HEK293 (cell line): Measurements from ENCODE around the gene RAB7A.

Source experiments
- CTCF ChIA-PET: fragments of 350-600 bp; formaldehyde crosslinking; extraction: SDS; loops from one replicate; lab custom pipeline; 2021; ENCODE audit warnings: antibody characterized with exemption; lab: Yijun Ruan, JAX
- POLR2A ChIA-PET: fragments of 300-600 bp; formaldehyde crosslinking; extraction: SDS; loops from one replicate; lab custom pipeline; 2020; ENCODE audit warnings: antibody characterized with exemption, inconsistent platforms; lab: Yijun Ruan, JAX
- H3K27ac ChIP-seq: fragments of 200-500 bp; sonication (Bioruptor generic); 2 replicates; pipeline ENCODE4 v1.5.1; 2014; ENCODE audit warnings: low read depth, low read length, control low read depth, inconsistent platforms; ENCODE audit errors: extremely low read depth
- H3K36me3 ChIP-seq, 2 experiments: fragments of 200-500 bp in 1 of 2; sonication (Bioruptor generic) in 1 of 2; 1 replicate in 1 of 2; 2 replicates in 1 of 2; pipeline ENCODE4 v1.5.1; 2014 to 2017; ENCODE audit warnings: inconsistent platforms in 2 of 2, low read length in 2 of 2; ENCODE audit not compliant: control insufficient read depth in 2 of 2, insufficient read depth in 1 of 2
- H3K4me1 ChIP-seq: fragments of 200-500 bp; sonication (Bioruptor generic); 2 replicates; pipeline ENCODE4 v1.5.1; 2014; ENCODE audit warnings: mild to moderate bottlenecking, low read length, inconsistent platforms; ENCODE audit not compliant: control insufficient read depth, insufficient read depth
- H3K4me3 ChIP-seq: 2 replicates; pipeline ENCODE4 v1.5.1; 2011; ENCODE audit warnings: low read depth, mild to moderate bottlenecking, control low read depth, low read length, moderate library complexity
- H3K9me3 ChIP-seq: fragments of 200-500 bp; sonication (Bioruptor generic); 2 replicates; pipeline ENCODE4 v1.5.1; 2014; ENCODE audit warnings: low read depth, low read length, inconsistent platforms; ENCODE audit not compliant: control insufficient read depth, insufficient read depth
- MYNN ChIP-seq: fragments of 450-650 bp; formaldehyde crosslinking; IDR thresholded peaks from 2 replicates; pipeline ENCODE4 v1.5.1; 2016; ENCODE audit warnings: missing biosample characterization, missing genetic modification characterization, borderline replicate concordance
- MZF1 ChIP-seq: fragments of 450-650 bp; formaldehyde crosslinking; IDR thresholded peaks from 2 replicates; pipeline ENCODE4 v1.5.1; 2017; ENCODE audit warnings: missing biosample characterization, missing genetic modification characterization, borderline replicate concordance
- REPIN1 ChIP-seq: fragments of 450-650 bp; formaldehyde crosslinking; IDR thresholded peaks from 2 replicates; pipeline ENCODE4 v1.5.1; 2017; ENCODE audit warnings: missing biosample characterization, missing genetic modification characterization, low read depth
- SCRT1 ChIP-seq: fragments of 450-650 bp; formaldehyde crosslinking; IDR thresholded peaks from 2 replicates; pipeline ENCODE4 v1.5.1; 2016; ENCODE audit warnings: missing biosample characterization, missing genetic modification characterization, borderline replicate concordance
- ZBTB20 ChIP-seq: fragments of 450-650 bp; formaldehyde crosslinking; IDR thresholded peaks from 2 replicates; pipeline ENCODE4 v1.5.1; 2016; ENCODE audit warnings: missing biosample characterization, missing genetic modification characterization
- ZBTB48 ChIP-seq: fragments of 450-650 bp; formaldehyde crosslinking; IDR thresholded peaks from 2 replicates; pipeline ENCODE4 v1.5.1; 2016; ENCODE audit warnings: missing biosample characterization, missing genetic modification characterization
- ZFP69B ChIP-seq: fragments of 450-650 bp; formaldehyde crosslinking; IDR thresholded peaks from 2 replicates; pipeline ENCODE4 v1.5.1; 2016; ENCODE audit warnings: missing biosample characterization, missing genetic modification characterization
- ZNF10 ChIP-seq: fragments of 450-650 bp; formaldehyde crosslinking; IDR thresholded peaks from 2 replicates; pipeline ENCODE4 v1.5.1; 2017; ENCODE audit warnings: missing biosample characterization, missing genetic modification characterization
- ZNF140 ChIP-seq: fragments of 450-650 bp; formaldehyde crosslinking; IDR thresholded peaks from 2 replicates; pipeline ENCODE4 v1.5.1; 2016; ENCODE audit warnings: missing biosample characterization, missing genetic modification characterization
- ZNF169 ChIP-seq: fragments of 450-650 bp; formaldehyde crosslinking; IDR thresholded peaks from 2 replicates; pipeline ENCODE4 v1.5.1; 2016; ENCODE audit warnings: missing biosample characterization, missing genetic modification characterization
- ZNF214 ChIP-seq: fragments of 450-650 bp; formaldehyde crosslinking; IDR thresholded peaks from 2 replicates; pipeline ENCODE4 v1.5.1; 2017; ENCODE audit warnings: missing biosample characterization, mild to moderate bottlenecking, missing genetic modification characterization, borderline replicate concordance
- ZNF341 ChIP-seq: fragments of 450-650 bp; formaldehyde crosslinking; IDR thresholded peaks from 2 replicates; pipeline ENCODE4; 2016; ENCODE audit warnings: low read depth, missing biosample characterization, missing genetic modification characterization
- ZNF529 ChIP-seq: fragments of 450-650 bp; formaldehyde crosslinking; IDR thresholded peaks from 2 replicates; pipeline ENCODE4 v1.5.1; 2017; ENCODE audit warnings: missing genetic modification characterization, missing biosample characterization; ENCODE audit not compliant: insufficient replicate concordance
- ZNF561 ChIP-seq: fragments of 450-650 bp; IDR thresholded peaks from 2 replicates; pipeline ENCODE4 v1.5.1; 2018; ENCODE audit warnings: missing biosample characterization, missing genetic modification characterization, borderline replicate concordance
- ZNF626 ChIP-seq: fragments of 450-650 bp; sonication (Bioruptor Pico); formaldehyde crosslinking; IDR thresholded peaks from 2 replicates; pipeline ENCODE4 v1.5.1; 2018; ENCODE audit warnings: missing biosample characterization, missing genetic modification characterization, inconsistent platforms
- ZNF677 ChIP-seq: fragments of 450-650 bp; IDR thresholded peaks from 2 replicates; pipeline ENCODE4 v1.5.0; 2018; ENCODE audit warnings: missing biosample characterization, mild to moderate bottlenecking, missing genetic modification characterization, moderate library complexity
- ZNF768 ChIP-seq: fragments of 450-650 bp; formaldehyde crosslinking; IDR thresholded peaks from 2 replicates; pipeline ENCODE4 v1.5.1; 2018; ENCODE audit warnings: missing biosample characterization, mild to moderate bottlenecking, missing genetic modification characterization

The RAB7A gene

GRCh38 chr3:128697341-128697740 is 28.6 kb upstream of the RAB7A start (continued):
- no peak for TF ChIP-seq ZNF341 (tag by site-specific recombination)
- TF ChIP-seq ZNF529 (tag by site-specific recombination), result no peak
- TF ChIP-seq MZF1, result no peak
- TF ChIP-seq ZFP69B (tag by site-specific recombination), result no peak
- no peak for TF ChIP-seq ZNF561 (tag by site-specific recombination)

GRCh38 chr3:128698211-128699047 is 27.6 kb upstream of the RAB7A start:
- Histone ChIP-seq H3K4me1 (no peaks in the 10 kb centered on the region), H3K9me3 (no peaks in the 10 kb centered on the region), H3K4me3 (peak overlapping the region; percentile 25; the same call in 1 of the 2 replicates), H3K36me3 (no peaks in the 10 kb centered on the region), H3K27ac (no peak overlapping the region)
- TF ChIP-seq ZNF140 (tag by site-specific recombination) (no peak), ZNF768 (tag by site-specific recombination) (no peak), ZNF626 (tag by site-specific recombination) (no peak), SCRT1 (no peak), ZNF10 (tag by site-specific recombination) (no peak)
- ChIA-PET CTCF (interaction anchor here (2.8 kb wide), 1 partner anchor 18 kb away, joined by 11 read pairs; no protein-coding TSS in a partner anchor), POLR2A (interaction anchor here (0.7 kb wide), 1 partner anchor 14 kb away, joined by 14 read pairs; no protein-coding TSS in a partner anchor)

GRCh38 chr3:128701342-128702212 is 24.4 kb upstream of the RAB7A start:
- no peaks in the 10 kb centered on the region for H3K9me3 ChIP-seq

GRCh38 chr3:128702391-128702790 is 23.6 kb upstream of the RAB7A start:
- no peak for TF ChIP-seq ZNF677
- TF ChIP-seq, all 188 proteins: peak for 0
- POLR2A ChIA-PET, result interaction anchor here (1.3 kb wide), 1 partner anchor 22 kb away, joined by 4 read pairs; no protein-coding TSS in a partner anchor
- Histone ChIP-seq H3K9me3 (no peaks in the 10 kb centered on the region), H3K4me1 (no peaks in the 10 kb centered on the region), H3K4me3 (no peak overlapping the region), H3K36me3 (no peaks in the 10 kb centered on the region), H3K27ac (no peak overlapping the region)
- CTCF ChIA-PET, result no interaction called here

More at GRCh38 chr3:128701342-128702212, 24.4 kb upstream of the RAB7A start:
- H3K4me1 ChIP-seq, result no peaks in the 10 kb centered on the region
- CTCF ChIA-PET, result no interaction called here
- TF ChIP-seq ZNF169 (tag by site-specific recombination) (no peak), ZBTB20 (tag by site-specific recombination) (peak; percentile 50)
- POLR2A ChIA-PET, result interaction anchor here (1.3 kb wide), 1 partner anchor 21 kb away, joined by 4 read pairs; no protein-coding TSS in a partner anchor
- no peaks in the 10 kb centered on the region for H3K36me3 ChIP-seq
- no peak overlapping the region for H3K27ac ChIP-seq
- no peak overlapping the region for H3K4me3 ChIP-seq

- TF ChIP-seq REPIN1 (tag by site-specific recombination), result no peak
- no peak for TF ChIP-seq ZNF214 (tag by site-specific recombination)
- no peak for TF ChIP-seq MYNN (tag by site-specific recombination)
- TF ChIP-seq ZNF529 (tag by site-specific recombination), result no peak
- no peak for TF ChIP-seq ZBTB48 (tag by site-specific recombination)
- TF ChIP-seq, all 188 proteins: peak for 0
- Histone ChIP-seq H3K4me3 (no peak overlapping the region), H3K27ac (no peak overlapping the region), H3K36me3 (no peaks in the 10 kb centered on the region), H3K4me1 (no peaks in the 10 kb centered on the region), H3K9me3 (no peaks in the 10 kb centered on the region)
- ChIA-PET POLR2A (no interaction called here), CTCF (interaction anchor here (0.6 to 1.0 kb wide), 2 partner anchors 22 to 23 kb away, joined by 3 to 5 read pairs; no protein-coding TSS in a partner anchor)
These were observed 22.4 kb upstream of the RAB7A start for GRCh38 chr3:128703561-128703960.
